Heart left ventricle (tissue), 13 donors: ENCODE measurements around the gene TRAPPC14.
"Not testable (repeated sequence)": the region's sequence is repeated elsewhere in the genome, so short reads cannot be mapped to it uniquely, and the experiment has no call there.

Source experiments
- CTCF ChIP-seq, 12 donors: fragments of 200-600 bp; sonication (generic) in 4 of 12; IDR thresholded peaks; one replicate each; pipeline versions ENCODE4 v1.5.0 to v1.8.0; 2018 to 2022; ENCODE audit warnings: antibody characterized with exemption in 12 of 12, mild to moderate bottlenecking in 5 of 12
- POLR2A ChIP-seq, 2 donors: fragments of 450-650 bp; IDR thresholded peaks; one replicate each; pipeline ENCODE4 v1.6.1; 2017; ENCODE audit warnings: antibody characterized with exemption in 2 of 2, mild to moderate bottlenecking in 2 of 2, moderate library complexity in 2 of 2
- donor health status: ischemic (EF 13 %, LVEDD 7.1; RV severe dilation, severe dysfunction).
- donor health status: DM: no; HTN: yes; CAD: no.
- donor health status: DM: no; HTN: no; CAD: no.
- donor health status: ischemic (EF 25% LVEDD 6.9; RV normal size, moderate dysfunction).
- donor health status: ischemic (EF 25% LVEDD 5.7; RV mildly dilated, moderate dysfunction).
- donor health status: ischemic (EF 35%, LVEDD 5.7; RV mildly dilated, moderate dysfunction).
- donor health status: nonischemic (EF 11% LVEDD 7.7; RV severe dilation, severe dysfunction).
- donor health status: DM: yes; HTN: yes; CAD: no.
- donor health status: PGD.
- donor health status: ischemic (EF 29% LVEDD 5.4; RV normal size, mild dysfunction).
- donor health status: nonischemic (EF 23%, LVEDD 6.1; RV moderate dilation, normal function).

- TF ChIP-seq CTCF, POLR2A (IDR thresholded peaks at IDR 0.05): not testable (repeated sequence)
Measured at GRCh38 chr7:100192281-100192862, 33.8 kb upstream of the TRAPPC14 start.
